Transverse colon (tissue), 3 donors: ENCODE results near the gene RPS6KL1.

Experiments used
- EP300 ChIP-seq: sonication (generic); formaldehyde crosslinking; IDR thresholded peaks from one replicate; pipeline ENCODE4 v1.6.1; 2017; ENCODE audit warnings: antibody characterized with exemption, low read depth
- POLR2A ChIP-seq: fragments of 450-650 bp; IDR thresholded peaks from one replicate; pipeline ENCODE4 v1.6.1; 2016; ENCODE audit warnings: antibody characterized with exemption, mild to moderate bottlenecking, moderate library complexity
- TF ChIP-seq, protein P1 (sequence below), 5 experiments: fragments of 200-600 bp in 3 of 5; fragments of 450-650 bp in 2 of 5; sonication (generic) in 3 of 5; IDR thresholded peaks; 1 replicate in 2 of 5; 2 replicates in 3 of 5; pipeline ENCODE4 v1.5.1; 2016 to 2017; ENCODE audit warnings: antibody characterized with exemption in 5 of 5, inconsistent platforms in 3 of 5, mild to moderate bottlenecking in 2 of 5, moderate library complexity in 1 of 5

DNA sequence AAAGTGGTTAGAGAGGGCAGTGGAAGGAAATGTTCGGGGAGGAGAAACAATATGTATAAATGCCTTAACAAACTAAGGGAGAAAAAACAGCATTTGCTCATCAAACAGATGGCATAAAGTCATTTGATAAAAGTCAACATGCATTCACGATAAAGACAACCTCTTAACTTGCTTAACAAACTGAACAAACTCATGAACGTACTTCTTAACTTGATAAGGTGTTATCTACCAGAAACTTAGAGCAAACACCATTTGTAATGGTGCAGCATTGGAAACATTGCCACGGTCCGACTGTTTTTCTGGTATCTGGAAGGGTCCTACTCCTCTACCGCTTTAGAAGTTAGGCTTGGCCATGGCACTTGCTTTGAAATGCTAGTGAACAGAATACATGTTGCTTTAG, 4.2 kb upstream of the RPS6KL1 start:
- TF ChIP-seq, protein P1, sequence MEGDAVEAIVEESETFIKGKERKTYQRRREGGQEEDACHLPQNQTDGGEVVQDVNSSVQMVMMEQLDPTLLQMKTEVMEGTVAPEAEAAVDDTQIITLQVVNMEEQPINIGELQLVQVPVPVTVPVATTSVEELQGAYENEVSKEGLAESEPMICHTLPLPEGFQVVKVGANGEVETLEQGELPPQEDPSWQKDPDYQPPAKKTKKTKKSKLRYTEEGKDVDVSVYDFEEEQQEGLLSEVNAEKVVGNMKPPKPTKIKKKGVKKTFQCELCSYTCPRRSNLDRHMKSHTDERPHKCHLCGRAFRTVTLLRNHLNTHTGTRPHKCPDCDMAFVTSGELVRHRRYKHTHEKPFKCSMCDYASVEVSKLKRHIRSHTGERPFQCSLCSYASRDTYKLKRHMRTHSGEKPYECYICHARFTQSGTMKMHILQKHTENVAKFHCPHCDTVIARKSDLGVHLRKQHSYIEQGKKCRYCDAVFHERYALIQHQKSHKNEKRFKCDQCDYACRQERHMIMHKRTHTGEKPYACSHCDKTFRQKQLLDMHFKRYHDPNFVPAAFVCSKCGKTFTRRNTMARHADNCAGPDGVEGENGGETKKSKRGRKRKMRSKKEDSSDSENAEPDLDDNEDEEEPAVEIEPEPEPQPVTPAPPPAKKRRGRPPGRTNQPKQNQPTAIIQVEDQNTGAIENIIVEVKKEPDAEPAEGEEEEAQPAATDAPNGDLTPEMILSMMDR (IDR thresholded peaks at IDR 0.05) = no peak
- TF ChIP-seq POLR2A = no peak
- TF ChIP-seq EP300 = no peak
